ENCODE data around the gene OPN1SW. TPM values are rescaled to one million over a fixed set of nuclear protein-coding genes. Genes with fewer than 3 reads are reported as not detected.
A peak's percentile ranks its signal among the peaks of the same experiment; 100 is the strongest.

OPN1SW gene, protein sequence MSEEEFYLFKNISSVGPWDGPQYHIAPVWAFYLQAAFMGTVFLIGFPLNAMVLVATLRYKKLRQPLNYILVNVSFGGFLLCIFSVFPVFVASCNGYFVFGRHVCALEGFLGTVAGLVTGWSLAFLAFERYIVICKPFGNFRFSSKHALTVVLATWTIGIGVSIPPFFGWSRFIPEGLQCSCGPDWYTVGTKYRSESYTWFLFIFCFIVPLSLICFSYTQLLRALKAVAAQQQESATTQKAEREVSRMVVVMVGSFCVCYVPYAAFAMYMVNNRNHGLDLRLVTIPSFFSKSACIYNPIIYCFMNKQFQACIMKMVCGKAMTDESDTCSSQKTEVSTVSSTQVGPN
- not detected for polyA plus RNA-seq (ENCODE audit: low read depth in 6 of 6)

DNA sequence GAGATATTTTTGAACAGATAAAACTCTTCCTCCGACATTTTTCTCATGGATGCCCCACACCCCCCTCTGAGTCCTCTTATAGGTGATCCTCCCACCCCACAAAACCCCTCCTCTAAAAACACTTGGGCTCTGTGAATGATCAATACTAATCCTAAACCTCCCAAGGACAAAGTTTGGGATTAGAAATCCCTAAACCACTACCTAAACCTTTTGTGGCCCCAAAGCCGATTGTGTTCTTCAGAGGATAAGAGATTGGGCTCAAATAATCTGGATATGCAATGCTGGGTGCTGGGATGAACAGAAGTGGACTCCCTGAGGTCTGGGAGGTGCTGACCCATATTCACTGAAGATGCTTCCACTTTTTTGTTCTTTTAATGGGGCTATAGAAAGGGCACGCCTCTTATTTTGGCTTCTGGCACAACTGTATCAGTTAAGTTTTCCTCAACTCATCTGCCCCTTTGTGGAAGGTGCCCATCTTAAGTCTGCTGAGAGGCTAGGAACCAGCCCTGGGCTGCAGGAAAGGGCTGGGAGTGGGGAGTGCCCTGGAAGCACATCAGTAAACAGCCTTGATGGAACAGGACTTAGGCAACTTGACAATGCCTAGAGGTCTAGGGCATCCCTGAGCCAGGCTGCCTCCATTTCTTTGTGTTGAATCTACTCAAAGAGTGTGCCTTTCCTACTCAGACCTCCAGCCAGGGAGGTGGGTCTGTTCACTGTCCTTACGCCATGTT lies at the start of gene OPN1SW:
TSS of gene OPN1SW (minus strand) at position 51 of the 731 bp plus-strand sequence. CDS start at position 38, 13 bp downstream.
- peaks cover 0 to 4% (median 0%) of the 10 kb centered on the region in 3 donors for H3K4me1 Mint-ChIP-seq
- H3K27ac Mint-ChIP-seq = peak within 1 kb of the TSS in 1 of 6 donors; percentile 12
- H3K27me3 Mint-ChIP-seq = peaks cover 0 to 12% (median 5%) of the 10 kb centered on the region in 3 donors
- peaks cover 27 to 28% of the 10 kb centered on the region in 2 donors for H3K36me3 Mint-ChIP-seq
- ATAC-seq (ENCODE audit: low read depth in 2 of 2) (no peak), DNase-seq (no peak)
- peaks cover 5 to 20% (median 8%) of the 10 kb centered on the region in 7 donors for H3K9me3 Mint-ChIP-seq
- H3K4me3 Mint-ChIP-seq = no peak within 1 kb of the TSS

DNA sequence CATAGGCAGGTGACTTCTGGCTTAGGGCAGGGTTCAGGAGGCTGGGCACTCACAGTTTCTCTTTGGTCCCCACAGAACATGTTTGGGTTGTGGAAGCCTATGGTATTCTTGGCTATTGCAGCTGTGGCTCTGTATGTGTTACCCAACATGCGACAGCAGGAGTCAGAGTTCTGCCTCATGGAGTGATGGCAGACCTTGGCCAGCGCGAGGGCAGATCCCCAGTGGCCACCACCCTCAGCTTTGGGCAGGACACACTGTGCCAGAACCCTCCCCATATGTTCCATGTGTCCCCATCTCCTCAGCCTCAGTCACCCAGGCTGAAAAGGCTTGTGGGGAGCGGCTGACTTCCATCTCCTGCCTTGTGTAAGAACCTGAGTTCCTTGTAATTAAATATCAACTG lies 46.1 kb upstream of the OPN1SW start:
- Mint-ChIP-seq H3K4me1 (no peaks in the 10 kb centered on the region), H3K36me3 (no peaks in the 10 kb centered on the region), H3K4me3 (no peak overlapping the region), H3K27ac (no peak overlapping the region), H3K9me3 (no peaks in the 10 kb centered on the region), H3K27me3 (peaks cover 14 to 35% (median 19%) of the 10 kb centered on the region in 3 donors)
- ATAC-seq (ENCODE audit: low read depth in 2 of 2) = no peak
- no peak for DNase-seq

DNA sequence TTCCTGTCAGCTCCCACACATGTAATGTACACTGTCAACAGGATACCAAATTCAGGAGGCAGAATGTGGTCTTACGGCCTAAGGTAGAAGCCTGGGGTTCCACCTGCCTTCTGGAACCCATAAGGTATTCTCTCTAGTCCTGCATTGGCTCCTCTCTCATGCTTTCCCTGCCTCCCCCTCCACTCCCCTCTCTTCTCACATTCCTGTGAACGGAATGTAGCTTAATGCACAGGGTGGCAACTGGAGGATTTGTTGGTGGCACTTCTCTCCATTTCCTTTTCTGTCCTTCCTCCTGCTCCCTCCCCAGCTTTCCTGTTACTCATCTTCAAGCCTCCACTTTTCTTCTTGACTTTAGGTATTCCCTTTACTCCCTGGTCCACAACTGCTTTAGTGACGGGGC lies 43.1 kb upstream of the OPN1SW start:
- Mint-ChIP-seq H3K4me1 (peaks cover 0 to 4% (median 0%) of the 10 kb centered on the region in 3 donors), H3K36me3 (no peaks in the 10 kb centered on the region)

DNA sequence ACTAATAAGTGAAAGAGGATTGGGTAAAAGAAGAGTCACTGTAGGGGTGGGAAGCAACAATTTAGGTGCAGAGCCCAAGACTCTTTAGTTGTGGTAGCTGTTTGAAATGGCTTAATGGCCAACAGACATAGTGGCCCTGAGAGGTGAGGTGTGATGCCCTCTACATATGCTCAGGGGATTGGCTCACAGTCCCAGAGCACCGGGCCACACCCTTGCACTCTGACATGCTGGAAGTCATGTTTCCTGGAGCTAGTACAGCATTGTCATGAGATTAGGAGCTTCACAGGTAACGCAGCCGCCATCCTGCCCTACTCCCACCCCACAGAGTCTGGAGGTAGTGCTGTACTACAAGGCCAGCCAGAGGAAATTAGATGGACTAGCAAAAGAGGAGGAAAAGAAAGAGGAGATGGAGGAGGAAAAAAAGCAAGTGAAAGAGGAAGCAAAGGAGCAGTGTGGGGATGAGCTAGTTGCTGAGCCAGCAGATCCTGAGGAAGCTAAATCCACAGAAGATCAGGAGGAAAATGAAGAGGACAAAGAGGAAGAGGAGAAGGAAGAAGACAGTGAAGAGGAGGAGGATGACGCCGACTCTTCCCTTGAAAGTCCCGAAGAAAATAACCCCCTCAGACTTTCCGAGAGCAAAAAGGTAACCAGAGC lies 39.8 kb upstream of the OPN1SW start:
- Mint-ChIP-seq H3K27me3 (peaks cover 0 to 24% (median 4%) of the 10 kb centered on the region in 3 donors), H3K9me3 (no peaks in the 10 kb centered on the region), H3K4me1 (peaks cover 0 to 4% (median 0%) of the 10 kb centered on the region in 3 donors), H3K4me3 (no peak overlapping the region), H3K36me3 (no peaks in the 10 kb centered on the region), H3K27ac (peak overlapping the region in 1 of 6 donors; percentile 23)
- DNase-seq (no peak), ATAC-seq (ENCODE audit: low read depth in 2 of 2) (no peak)

More for the DNA sequence above, 43.1 kb upstream of the OPN1SW start:
- no peak for ATAC-seq (ENCODE audit: low read depth in 2 of 2)
- no peak for DNase-seq
- no peak overlapping the region for H3K27ac Mint-ChIP-seq
- no peaks in the 10 kb centered on the region for H3K9me3 Mint-ChIP-seq
- H3K27me3 Mint-ChIP-seq = peaks cover under 1 to 24% (median 12%) of the 10 kb centered on the region in 3 donors
- H3K4me3 Mint-ChIP-seq = no peak overlapping the region

DNA sequence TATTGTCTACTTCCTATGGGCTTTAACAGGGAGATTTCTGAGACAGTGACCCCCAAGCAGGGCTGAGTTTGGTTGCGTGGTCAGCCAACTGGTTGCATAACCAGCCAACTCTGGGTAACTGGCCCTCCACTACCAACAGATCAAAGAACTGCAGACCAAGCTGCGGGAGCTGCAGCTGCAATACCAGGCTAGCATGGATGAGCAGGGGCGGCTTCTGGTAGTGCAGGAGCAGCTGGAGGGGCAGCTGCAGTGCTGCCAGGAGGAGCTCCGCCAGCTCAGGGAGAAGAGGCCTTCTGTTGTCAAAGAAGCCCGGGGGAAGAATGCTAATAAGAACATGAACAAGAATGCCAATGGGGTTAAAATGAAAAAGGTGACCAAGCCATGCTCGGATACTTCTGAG lies 38.9 kb upstream of the OPN1SW start:
- no peaks in the 10 kb centered on the region for H3K36me3 Mint-ChIP-seq
- H3K9me3 Mint-ChIP-seq = no peaks in the 10 kb centered on the region
- peak overlapping the region in 2 of 6 donors; percentile 20 to 59 for H3K27ac Mint-ChIP-seq
- ATAC-seq (ENCODE audit: low read depth in 2 of 2) (no peak), DNase-seq (no peak)
- peaks cover 0 to 4% (median 0%) of the 10 kb centered on the region in 3 donors for H3K4me1 Mint-ChIP-seq
- H3K27me3 Mint-ChIP-seq = peaks cover 0 to 17% (median 4%) of the 10 kb centered on the region in 3 donors
- peak overlapping the region in 1 of 8 donors; percentile 37 for H3K4me3 Mint-ChIP-seq

DNA sequence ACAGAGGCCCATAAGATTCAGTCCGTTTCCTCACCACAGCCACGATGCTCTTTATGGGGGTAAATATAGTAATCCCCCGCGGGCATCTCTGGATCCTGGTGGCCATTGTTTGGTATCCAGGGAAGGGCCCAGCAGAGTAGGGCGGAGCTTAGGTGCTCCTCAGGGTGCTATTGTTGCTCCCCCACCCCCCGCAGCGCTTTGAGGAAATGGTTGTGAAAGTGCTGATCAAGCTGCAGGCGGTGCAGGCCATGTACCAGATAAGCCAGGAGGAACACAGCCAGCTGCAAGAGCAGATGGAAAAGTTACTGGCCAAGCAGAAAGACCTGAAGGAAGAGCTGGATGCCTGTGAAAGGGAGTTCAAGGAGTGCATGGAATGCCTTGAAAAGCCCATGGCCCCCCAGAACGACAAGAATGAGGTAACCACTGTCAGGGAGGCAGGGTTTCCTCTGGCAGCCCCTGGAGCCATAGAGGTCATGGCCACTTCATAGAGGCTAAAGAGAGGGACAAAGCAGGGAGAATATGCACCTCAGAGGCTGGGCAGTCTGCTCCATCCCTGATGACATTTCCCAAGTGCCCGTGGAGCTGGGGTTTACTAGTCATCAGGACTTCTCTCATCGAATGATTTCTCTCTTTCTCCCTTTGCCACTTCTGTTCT lies 37.0 kb upstream of the OPN1SW start:
- DNase-seq (no peak), ATAC-seq (ENCODE audit: low read depth in 2 of 2) (no peak)
- Mint-ChIP-seq H3K36me3 (no peaks in the 10 kb centered on the region), H3K4me1 (peaks cover 0 to 4% (median 0%) of the 10 kb centered on the region in 3 donors), H3K9me3 (no peaks in the 10 kb centered on the region), H3K27me3 (peaks cover 0 to 5% (median 4%) of the 10 kb centered on the region in 3 donors), H3K27ac (no peak overlapping the region), H3K4me3 (no peak overlapping the region)

DNA sequence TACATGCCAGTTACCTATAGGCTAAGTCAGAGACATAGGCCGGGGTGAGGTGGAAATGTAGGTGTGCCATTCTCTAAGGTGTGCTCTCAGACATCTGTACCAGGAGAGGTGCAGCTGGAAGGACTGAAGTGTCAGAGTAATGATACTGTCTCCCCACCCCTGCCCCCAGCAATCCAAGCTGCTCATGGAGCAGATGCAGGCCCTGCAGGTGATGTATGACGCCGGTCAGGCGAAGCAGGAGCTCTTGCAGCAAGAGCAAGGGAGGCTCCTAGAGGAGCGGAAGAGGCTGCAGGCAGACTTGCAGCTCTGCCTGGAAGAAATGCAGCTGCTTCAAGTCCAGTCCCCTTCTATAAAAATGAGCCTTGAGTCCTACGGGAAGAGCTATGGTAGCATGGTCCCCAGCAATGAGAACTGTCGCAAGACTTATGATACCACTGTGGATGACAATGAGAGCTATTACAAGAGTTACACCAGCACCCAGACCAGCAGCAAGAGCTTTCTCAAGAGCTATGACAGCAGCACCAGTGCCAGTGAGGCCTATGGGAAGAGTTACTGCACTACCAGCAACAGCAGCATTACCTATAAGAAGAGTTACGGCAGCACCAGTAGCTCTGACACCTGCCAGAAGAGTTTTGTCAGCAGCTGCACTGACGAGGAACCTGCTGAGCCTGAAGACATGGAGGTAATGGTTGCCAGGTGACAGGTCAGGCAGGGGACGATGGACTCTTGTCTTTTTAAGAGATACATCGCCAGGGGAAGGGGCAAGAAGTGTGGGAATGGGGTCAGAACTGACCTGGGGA lies 36.2 kb upstream of the OPN1SW start:
- no peak for ATAC-seq (ENCODE audit: low read depth in 2 of 2)
- no peaks in the 10 kb centered on the region for H3K9me3 Mint-ChIP-seq
- H3K27ac Mint-ChIP-seq = no peak overlapping the region
- no peaks in the 10 kb centered on the region for H3K36me3 Mint-ChIP-seq
- H3K4me3 Mint-ChIP-seq = no peak overlapping the region
- peaks cover 0 to 4% (median 0%) of the 10 kb centered on the region in 3 donors for H3K4me1 Mint-ChIP-seq
- no peak for DNase-seq
- peaks cover 0 to 4% (median 0%) of the 10 kb centered on the region in 3 donors for H3K27me3 Mint-ChIP-seq

DNA sequence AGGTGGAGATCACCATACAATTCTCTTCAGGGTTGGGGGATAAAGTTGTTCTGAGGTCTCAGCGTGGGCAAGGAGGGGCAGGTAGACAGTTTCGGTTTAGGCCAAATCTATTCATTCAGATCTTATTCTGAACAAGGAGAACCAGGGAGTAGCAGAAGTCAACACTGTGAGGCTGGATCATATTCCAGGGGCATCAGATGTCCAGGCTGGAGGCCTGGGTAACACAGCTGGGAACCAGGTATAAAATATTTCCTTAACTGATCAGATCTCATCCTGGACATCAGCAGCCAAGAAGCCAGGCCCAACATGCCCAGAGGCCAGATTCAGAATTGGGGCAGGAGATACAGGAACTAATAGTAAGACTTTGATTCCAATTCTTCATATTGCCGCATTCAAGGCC lies 35.4 kb upstream of the OPN1SW start:
- no peak overlapping the region for H3K4me3 Mint-ChIP-seq
- ATAC-seq (ENCODE audit: low read depth in 2 of 2) (no peak), DNase-seq (no peak)
- peaks cover 0 to 4% (median 0%) of the 10 kb centered on the region in 3 donors for H3K27me3 Mint-ChIP-seq
- H3K4me1 Mint-ChIP-seq = peaks cover 0 to 4% (median 0%) of the 10 kb centered on the region in 3 donors
- H3K36me3 Mint-ChIP-seq = no peaks in the 10 kb centered on the region
- no peaks in the 10 kb centered on the region for H3K9me3 Mint-ChIP-seq
- H3K27ac Mint-ChIP-seq = no peak overlapping the region

DNA sequence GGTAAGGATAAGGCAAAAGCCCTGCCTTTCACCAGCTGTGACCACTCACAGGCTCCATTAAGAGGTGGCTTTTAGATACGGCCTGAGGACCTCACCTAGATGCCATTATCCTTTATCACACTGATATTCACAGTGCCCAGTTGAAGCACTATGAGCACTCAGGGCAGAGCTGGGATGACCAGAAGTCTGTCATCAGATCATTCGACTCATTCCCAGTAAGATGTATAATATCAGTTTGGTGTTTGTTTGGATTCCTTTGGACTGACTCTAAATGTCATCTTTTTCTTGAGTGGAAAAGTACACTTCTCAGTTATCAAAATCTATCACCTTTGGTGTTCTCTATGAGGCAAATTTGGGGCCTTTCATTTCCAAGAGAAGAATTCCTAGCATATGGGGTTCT lies 34.9 kb upstream of the OPN1SW start:
- peaks cover 0 to 2% (median 0%) of the 10 kb centered on the region in 3 donors for H3K4me1 Mint-ChIP-seq
- H3K27me3 Mint-ChIP-seq = peaks cover 0 to 4% (median 0%) of the 10 kb centered on the region in 3 donors
- DNase-seq (no peak), ATAC-seq (ENCODE audit: low read depth in 2 of 2) (no peak)
- H3K4me3 Mint-ChIP-seq = no peak overlapping the region
- no peaks in the 10 kb centered on the region for H3K9me3 Mint-ChIP-seq
- no peak overlapping the region for H3K27ac Mint-ChIP-seq
- H3K36me3 Mint-ChIP-seq = no peaks in the 10 kb centered on the region

DNA sequence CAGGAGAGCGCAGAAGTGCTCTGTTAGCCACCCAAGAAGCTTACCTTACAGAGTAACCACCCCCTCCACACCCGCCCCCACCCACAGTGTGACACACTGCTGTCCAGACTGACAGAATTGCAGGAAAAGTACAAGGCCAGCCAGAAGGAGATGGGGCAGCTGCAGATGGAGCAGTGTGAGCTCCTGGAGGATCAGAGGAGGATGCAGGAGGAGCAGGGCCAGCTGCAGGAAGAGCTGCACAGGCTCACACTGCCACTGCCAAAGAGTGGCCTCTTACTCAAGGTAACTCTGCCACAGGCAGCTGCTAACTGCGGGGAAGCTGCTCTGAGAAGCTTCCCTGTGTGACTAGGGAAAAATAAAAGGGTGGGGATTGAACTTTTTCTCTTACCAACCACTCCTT lies 33.8 kb upstream of the OPN1SW start:
- DNase-seq = no peak

DNA sequence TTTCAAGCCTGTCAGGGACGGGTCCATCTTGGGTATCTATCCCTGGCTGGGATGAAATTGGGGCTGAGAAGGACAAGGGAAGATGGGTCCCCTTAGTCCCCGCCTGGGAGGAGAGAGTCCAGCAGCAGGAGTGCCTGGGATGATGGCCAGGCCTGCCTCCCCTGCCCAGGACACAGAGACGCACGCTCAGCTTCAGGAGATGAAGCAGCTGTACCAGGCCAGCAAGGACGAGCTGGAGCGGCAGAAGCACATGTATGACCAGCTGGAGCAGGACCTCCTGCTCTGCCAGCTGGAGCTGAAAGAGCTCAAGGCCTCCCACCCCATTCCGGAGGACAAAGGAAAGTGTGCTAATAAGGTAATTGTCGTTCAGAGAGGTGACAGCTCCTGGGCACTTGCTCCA lies 31.6 kb upstream of the OPN1SW start:
- ATAC-seq (ENCODE audit: low read depth in 2 of 2) = no peak
- Mint-ChIP-seq H3K27me3 (no peaks in the 10 kb centered on the region), H3K4me1 (no peaks in the 10 kb centered on the region), H3K4me3 (no peak overlapping the region), H3K9me3 (no peaks in the 10 kb centered on the region), H3K27ac (no peak overlapping the region), H3K36me3 (no peaks in the 10 kb centered on the region)
- DNase-seq = no peak

More for the DNA sequence above, 33.8 kb upstream of the OPN1SW start:
- Mint-ChIP-seq H3K27me3 (peaks cover 0 to 1% (median 0%) of the 10 kb centered on the region in 3 donors), H3K4me3 (no peak overlapping the region), H3K27ac (no peak overlapping the region), H3K9me3 (no peaks in the 10 kb centered on the region), H3K36me3 (no peaks in the 10 kb centered on the region), H3K4me1 (no peaks in the 10 kb centered on the region)
- no peak for ATAC-seq (ENCODE audit: low read depth in 2 of 2)

DNA sequence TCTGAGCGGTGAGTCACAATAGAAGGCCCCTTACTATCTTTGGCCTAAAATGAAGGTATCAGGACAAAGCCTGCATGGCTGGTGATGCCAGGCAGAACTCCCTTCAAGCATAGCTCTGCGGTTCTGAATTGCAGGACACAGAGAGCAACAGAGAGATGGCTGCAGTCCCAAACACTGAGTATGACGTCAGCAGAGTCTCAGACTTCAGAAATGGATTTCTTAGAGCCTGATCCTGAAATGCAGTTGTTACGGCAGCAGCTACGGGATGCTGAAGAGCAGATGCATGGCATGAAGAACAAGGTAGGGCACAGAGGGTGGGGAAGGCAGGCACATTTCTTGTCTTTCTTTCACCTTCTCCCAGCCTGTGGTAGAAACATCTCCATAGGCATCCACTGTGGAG lies 29.6 kb upstream of the OPN1SW start:
- Mint-ChIP-seq H3K36me3 (no peaks in the 10 kb centered on the region), H3K9me3 (no peaks in the 10 kb centered on the region), H3K4me3 (no peak overlapping the region), H3K27ac (peak overlapping the region in 1 of 6 donors; percentile 38), H3K4me1 (no peaks in the 10 kb centered on the region), H3K27me3 (no peaks in the 10 kb centered on the region)
- ATAC-seq (ENCODE audit: low read depth in 2 of 2) = no peak
- DNase-seq = no peak

Data from naive B cell (primary cell).